GM11168 (cell line): Measurements from ENCODE around the gene FAM171A1.
"Not testable (repeated sequence)": the region's sequence is repeated elsewhere in the genome, so short reads cannot be mapped to it uniquely, and the experiment has no call there.

ENCODE experiments used
- in situ Hi-C: fragments of 300-500 bp; cut with MboI; formaldehyde crosslinking; loops from one replicate; pipeline ENCODE4 v1.12.0; 2022; ENCODE audit warnings: low sequenced_read_pairs; ENCODE audit not compliant: unreplicated experiment

FAM171A1 gene

DNA sequence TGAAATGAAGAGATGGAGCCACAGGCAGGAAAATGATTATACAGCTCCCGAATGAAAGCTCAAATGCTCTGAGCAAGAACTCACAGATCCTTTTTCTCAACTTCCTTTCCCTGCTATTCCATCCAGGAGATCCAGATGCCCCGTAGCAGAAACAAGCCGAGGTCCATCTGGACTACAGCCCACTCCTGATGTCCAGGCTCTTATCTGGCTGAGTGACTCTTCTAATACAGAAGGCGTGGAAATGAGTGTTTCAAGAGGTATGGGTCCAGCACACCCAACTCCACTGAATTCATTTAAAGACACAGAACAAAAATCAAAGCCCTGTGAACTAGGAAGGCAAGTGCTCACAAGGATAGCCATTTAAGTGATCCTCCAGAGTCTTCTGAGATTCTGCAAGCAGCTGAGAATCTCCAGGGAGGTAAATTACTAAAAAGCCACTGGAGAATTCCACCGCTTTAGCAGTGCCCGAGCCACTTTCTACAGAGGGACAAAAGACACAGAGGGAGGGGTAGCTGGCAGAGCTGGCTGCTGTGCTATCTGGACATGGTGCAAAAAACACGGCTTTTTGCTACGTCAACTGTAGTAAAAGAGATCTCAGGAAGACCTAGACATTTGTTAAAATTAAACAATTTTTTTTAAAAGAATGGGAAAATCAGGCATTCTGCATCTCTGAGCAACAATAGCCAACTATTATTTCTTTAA is 24.5 kb downstream of the FAM171A1 start:
- in situ Hi-C loops = no loop called here

DNA sequence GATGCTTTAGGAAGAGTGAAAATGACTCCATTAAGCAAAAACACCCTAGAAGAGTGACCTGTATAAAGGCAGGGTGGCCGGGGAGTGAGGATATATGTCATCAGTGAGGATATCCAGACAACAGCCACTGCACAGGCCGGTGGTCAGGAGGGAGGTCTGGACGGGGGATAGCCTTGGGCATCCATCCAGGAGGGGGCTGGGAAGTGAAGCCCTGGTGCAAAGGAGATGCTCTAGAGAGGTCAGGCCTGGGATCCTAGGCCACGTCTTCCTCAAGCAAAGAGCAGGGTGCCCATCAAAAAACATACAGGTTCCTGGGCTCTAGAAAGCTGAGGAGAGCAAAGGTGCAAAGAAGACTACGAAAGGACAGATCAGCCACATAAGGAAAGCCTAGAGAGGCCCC is 25.6 kb downstream of the FAM171A1 start:
- in situ Hi-C loops = no loop called here

DNA sequence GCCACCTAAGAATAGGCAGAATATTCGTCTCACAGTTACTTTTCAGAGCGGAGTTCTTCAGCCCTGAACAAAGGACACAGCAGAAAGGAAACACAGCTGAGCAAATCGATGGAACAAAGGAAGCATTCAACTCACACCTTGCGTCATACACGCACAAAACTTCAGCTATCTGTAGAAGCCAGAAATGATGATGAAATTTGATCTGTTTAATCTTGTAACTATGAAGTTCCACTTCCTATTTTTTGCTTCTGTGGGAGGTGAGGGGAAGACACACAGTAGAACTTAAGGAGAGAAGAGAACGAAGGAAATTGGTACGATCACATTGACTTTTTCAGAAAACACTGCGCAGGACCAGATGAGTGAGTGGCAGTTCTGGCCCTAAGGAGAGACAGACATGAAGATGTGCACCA is 26.2 kb downstream of the FAM171A1 start:
- in situ Hi-C loops = no loop called here

DNA sequence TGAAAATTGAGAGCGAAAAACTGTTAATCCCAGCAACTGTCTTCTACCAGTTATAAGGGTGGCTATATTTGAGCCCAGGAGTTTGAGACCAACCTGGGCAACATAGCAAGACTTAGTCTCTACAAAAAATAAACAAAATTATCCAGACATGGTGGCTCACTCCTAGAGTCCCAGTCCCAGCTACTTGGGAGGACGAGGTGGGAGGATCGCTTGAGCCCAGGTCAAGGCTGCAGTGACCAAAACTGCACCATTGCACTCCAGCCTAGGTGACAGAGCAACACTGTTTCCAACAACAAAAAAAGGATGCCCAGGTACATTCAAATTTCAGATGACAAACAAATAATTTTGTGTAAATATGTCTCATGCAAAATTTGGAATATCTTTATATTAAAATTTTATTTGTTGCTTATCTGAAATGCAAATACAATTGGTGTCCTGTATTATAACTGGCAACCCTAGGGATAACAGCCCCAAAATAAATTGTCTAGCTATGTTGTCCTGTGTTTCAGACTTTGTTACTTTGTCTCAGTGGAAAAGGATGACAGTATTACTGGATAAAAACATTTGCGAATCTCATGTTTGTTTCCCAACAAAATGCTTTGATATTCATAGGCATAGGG is 26.7 kb downstream of the FAM171A1 start:
- in situ Hi-C loops = no loop called here

DNA sequence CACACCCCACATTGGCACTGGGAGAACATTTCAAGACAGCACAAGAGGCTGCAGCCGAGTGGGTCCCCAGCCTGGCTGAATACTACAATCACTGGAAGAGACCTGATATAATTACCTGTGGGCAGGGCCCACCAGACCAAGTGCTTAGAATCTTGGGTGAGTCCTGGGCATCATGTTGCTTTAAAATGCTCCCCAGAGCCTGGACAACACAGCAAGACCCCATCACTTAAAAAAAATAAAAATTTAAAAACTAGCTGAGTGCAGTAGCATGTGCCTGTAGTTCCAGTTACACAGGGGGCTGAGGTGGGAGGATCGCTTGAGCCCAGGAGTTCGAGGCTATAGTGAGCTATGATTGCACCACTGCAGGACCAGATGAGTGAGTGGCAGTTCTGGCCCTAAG is 28.1 kb downstream of the FAM171A1 start:
- in situ Hi-C loops = no loop called here

DNA sequence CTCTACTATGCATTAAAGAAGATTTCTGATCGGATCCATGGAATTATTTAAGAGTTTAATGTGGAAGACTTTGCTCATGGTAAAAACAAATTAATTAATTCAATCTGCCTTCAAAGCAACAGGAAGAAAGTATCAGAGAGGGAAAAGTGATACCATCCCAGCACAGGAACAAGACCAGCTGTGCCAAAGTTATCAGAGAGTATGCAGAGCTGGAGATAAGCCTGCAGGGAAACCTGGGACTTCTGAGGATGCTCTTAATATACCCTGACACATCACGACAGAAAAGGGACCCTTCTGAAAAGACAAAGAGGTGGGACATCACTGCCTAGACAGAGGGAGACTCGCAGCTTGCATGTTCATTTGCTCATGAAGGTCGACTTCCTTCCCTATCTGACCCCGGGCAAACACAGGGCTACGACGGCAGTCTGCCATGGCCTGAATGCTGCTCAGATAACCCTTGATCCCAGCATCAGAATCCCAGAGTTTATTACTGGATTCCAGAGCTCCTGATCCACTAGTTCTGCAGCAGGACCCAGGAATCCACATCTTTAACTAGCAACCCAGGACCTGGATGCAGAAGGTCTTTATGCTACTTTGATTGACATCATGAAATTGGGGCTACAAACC is 29.5 kb downstream of the FAM171A1 start:
- in situ Hi-C loops = no loop called here

DNA sequence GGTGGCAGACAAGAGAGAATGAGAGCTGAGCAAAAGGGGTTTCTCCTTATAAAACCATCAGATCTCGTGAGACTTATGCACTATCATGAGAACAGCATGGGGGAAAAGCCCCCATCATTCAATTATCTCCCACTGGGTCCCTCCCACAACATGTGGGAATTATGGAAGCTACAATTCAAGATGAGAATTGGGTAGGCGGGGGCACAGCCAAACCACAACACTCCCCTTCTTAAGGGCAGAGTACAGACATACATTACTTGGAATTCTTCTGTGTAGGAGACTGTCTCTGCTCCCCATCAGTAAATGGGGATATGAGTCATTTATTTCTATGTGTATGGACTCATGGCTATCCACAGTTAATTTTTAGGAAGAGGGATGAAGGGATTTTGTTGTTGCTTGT is 31.2 kb downstream of the FAM171A1 start:
- in situ Hi-C loops = no loop called here

DNA sequence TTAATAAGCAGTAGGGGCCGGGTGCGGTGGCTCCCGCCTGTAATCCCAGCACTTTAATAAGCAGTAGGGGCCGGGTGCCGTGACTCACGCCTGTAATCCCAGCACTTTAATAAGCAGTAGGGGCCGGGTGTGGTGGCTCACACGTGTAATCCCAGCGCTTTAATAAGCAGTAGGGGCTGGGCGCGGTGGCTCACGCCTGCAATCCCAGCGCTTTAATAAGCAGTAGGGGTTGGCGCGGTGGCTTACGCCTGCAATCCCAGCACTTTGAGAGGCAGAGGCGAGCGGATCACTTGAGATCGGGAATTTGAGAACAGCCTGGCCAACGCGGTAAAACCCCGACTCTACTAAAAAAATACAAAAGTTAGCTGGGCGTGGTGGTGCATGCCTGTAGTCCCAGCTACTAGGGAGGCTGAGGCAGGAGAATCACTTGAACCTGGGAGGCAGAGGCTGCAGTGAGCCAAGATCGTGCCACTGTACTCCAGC is 33.6 kb downstream of the FAM171A1 start:
- in situ Hi-C loops = not testable (repeated sequence)

DNA sequence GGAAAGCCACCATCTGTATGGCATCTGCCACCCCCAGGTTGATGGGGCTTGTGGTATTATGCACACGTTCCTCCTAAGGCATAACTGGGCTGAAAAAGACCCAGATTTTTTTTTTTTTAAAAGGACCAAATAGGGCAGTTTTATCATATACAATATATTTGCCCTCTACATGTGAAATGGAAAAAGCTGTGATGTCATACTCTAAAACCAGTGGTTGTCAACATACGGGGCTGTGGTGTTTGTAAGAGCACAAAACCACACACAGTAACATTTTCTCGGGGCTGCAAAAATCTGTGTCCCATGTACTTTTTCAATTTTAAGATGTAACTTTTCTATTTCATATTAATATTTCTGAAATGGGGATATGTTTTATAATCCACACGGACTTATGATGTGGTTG is 34.9 kb downstream of the FAM171A1 start:
- in situ Hi-C loops = no loop called here

DNA sequence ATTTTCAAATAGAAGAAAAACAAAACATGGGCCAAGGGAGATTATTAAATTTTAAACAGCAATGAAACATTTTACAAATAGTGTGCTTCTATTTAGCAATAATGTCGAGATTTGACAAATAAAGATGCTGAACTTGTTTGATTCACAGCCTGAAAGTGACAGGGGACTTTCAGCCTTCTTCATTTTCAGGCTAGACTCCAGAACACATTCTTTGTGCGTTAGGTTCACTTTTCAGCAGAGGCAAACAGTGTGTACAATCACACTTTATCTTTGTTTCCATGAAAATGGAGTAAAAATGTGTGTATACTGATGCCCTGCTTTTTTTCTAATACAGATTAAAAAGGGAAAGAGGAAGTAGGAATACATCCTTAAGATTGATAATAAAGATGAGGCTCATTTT is 35.6 kb downstream of the FAM171A1 start:
- in situ Hi-C loops = no loop called here

DNA sequence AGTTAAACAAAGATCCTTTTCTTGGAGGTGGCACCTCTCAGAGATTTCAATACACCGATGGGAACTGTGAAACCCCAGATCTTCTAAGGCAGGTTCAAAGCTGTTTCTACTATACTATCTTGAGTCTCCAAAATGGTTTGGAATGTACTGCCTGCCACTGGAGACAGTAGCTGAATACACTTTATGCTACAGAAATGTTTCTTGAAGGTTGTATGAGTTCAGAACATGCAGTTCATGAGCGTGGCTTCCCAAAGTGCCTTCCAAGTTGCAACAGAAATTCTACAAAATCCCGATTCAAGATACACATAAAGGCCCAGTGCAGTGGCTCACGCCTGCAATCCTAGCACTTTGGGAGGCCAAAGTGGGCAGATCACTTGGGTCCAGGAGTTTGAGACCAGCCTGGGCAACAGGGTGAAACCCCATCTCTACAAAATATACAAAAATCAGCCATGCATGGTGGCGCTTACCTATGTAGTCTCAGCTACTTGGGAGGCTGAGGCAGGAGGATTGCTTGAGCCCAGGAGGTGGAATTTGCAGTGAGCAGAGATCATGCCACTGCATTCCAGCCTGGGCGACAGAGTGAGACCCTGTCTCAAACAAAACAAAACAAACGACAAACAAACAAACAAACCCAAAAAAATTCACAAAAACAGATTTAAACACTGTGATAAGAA is 36.3 kb downstream of the FAM171A1 start:
- in situ Hi-C loops = no loop called here

DNA sequence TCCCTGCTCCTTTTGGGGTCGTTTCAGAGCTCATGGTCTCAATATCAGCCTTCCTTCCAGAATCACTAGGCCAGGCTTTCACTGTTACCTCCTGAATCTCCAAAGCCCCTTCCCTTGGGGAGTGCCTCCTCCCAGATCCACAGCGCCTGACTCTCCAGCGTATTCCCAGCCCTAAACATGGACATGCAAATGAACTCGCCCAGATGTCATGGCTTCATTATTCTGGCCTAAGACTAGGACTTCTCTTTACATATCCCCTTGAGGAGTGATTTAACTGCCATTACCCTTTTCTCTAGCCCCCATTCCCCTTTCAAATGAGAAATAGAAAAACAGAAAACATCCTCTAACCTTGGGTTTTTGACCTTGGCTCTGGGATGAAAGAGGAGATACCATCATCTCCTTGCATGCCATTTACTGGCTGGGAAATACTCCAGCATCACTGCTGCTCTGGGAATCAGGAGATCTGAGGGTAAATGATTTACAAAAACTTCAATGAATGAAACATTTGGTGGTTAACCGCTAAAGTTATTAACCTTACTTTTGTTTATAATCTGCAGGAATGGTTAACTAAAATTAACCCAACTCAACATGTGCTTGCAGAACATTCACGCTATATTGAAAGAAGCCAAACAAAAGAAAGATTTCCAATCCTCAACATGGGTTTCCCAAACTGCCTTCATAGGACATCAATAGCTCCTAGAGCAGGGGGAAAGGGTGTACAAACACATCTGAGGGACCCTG is 37.0 kb downstream of the FAM171A1 start:
- in situ Hi-C loops = no loop called here

DNA sequence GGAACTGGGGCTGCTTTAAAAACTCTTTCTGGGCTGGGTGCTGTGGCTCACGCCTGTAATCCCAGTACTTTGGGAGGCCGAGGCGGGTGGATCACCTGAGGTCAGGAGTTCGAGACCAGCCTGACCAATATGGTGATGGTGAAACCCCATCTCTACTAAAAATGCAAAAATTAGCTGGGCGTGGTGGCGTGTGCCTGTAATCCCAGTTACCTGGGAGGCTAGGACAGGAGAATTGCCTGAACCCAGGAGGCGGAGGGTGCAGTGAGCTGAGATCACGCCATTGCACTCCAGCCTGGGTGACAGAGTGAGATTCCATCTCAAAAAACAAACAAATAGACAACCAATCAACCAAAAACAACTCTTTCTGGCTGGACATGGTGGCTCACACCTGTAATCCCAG is 37.9 kb downstream of the FAM171A1 start:
- in situ Hi-C loops = not testable (repeated sequence)

DNA sequence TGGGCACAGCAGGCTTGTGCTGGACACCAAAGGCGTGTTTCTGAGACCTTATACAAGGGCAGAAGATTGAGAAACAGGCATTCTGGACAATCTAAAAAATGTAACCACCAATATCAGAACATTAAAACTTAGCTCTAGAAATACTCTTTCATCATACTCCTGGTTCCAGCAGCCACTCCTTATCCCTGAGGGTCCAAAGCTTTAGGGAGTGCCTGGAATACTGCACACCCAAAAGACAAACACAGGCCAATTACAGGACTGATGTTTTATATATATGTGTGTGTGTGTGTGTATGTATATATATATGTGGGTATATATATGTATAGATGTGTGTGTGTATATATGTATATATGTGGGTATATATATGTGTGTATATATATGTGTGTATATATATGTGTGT is 39.6 kb downstream of the FAM171A1 start:
- in situ Hi-C loops = no loop called here

DNA sequence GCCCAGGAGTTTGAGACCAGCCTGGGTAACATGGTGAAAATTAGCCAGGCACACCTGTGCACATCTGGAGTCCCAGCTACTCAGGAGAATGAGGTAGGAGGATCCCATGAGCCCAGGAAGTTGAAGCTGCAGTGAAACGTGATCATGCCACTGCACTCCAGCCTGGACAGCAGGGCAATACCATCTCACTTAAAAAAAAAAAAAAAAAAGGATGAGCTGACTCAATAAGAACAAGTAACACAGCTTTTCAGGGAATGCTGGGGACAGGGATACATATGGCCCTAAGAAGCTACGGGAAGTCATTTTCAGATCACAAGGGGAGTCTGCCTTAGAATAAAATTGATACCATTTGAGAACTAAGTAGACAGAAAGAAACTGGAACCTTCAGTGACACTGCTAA is 41.7 kb downstream of the FAM171A1 start:
- in situ Hi-C loops = no loop called here

DNA sequence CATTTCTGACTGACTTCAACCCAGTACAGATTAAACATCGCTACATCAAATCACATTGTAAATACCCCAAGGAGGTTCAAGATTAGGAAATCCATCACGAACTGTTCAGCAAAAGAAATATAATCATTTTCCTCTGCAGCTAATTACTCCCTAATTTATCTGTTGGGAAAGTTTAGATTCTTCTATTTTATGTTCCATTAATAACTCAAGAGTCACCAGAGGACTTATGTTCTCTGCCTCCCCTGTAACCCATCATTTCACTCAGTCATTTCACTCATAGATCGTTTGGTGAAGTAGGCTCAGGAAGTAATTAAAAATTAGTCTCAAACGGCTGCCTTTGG is 45.2 kb downstream of the FAM171A1 start:
- in situ Hi-C loops = no loop called here

DNA sequence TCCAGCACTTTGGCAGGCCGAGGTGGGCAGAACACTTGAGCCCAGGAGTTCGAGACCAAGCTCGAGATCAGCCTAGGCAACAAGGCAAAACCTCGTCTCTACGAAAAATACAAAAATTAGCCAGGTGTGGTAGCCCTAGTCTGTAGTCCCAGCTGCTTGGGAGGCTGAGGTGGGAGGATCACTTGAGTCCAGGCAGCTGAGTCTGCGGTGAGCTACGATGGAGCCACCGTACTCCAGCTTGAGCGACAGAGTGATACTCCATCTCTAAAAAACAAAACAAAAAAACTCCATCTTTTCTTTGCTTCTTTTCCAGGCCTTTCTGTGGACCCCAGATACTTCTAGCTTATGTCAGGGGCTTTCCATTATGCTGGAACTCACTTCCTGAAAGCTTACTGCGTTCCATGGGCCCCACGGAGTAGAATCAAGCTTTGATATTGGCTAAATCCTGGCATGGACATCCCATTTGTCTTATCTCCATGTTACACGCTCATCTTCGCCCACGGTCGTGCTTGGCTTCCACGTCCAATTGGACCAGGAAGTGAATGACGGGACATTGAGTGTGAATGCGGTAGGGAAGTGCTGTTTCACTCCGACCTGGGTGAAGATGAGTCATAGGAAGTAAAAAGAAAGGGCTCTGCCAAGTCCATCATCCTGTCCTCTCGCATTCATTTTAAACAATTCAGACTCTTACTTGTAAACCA is 45.7 kb downstream of the FAM171A1 start:
- in situ Hi-C loops = no loop called here

DNA sequence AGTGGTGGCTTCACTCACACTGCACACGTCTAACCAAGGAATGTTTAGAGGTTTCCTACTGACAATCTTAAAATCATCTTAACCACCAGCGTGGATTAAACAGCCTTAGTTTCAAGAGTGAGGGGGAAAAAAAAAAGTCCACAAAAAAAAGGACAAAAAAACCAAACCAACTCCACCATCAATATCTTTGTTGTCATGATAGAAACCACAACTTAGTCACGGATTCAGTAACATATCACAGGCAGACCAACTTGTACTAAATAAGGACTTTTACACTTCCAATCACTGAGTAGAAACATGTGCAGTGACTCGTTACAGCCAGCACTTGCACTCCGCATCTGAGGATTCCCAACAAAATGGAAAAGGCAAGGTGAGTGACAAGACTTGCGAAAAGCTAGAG is 46.5 kb downstream of the FAM171A1 start:
- in situ Hi-C loops = no loop called here

DNA sequence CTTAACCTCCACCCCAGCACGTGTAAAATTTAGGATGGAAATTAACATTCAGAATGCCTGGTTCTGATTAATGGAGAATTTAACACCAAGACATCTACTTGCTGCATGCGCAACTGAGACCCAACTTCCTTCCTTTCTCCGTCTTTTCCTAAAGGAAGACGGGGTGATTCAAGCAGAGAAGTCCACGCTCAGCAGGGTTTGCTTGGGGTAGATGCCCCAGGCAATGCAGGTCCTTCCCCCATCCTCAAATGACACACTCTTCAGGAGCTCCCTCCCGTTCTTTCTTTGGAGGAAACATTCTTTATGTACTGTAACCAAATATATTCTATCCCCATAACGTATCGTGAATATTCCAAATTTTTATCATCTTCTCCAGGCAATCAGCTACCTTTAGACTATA is 47.0 kb downstream of the FAM171A1 start:
- in situ Hi-C loops = no loop called here

DNA sequence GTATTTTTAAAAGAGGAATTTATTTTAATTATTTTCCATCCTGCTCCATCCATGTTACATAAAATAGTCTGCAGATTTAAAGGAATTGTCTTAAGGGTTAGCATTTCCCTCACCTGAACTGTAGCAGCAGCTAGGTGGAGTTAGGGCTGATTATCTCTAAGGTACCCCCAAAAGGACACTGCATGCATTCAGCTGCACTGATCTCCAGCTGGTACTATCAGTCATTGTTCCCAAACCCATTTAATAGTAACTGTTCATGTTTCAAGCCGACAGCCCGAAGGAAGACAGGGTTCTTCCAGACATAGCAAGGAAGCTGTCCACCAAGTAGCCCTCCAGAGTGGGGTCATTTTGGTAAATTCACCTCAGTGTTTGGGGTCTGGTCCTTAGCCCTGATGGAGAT is 48.7 kb downstream of the FAM171A1 start:
- in situ Hi-C loops = no loop called here
